ENCODE results near the gene E2F7. TPM values are rescaled to one million over a fixed set of nuclear protein-coding genes. Genes with fewer than 3 reads are reported as not detected.

E2F7 gene
- total and polyA plus RNA-seq, 2 of the 4 experiments (the other 2 are of a cell fraction), result 6.0 to 8.1 TPM

GRCh38 chr12:77107121-77107520 lies 41.8 kb upstream of the E2F7 start:
- Histone ChIP-seq H2AK5ac (ENCODE audit: low read depth, low read length) (no peak overlapping the region), H4K5ac (ENCODE audit: low read depth, low read length) (no peak overlapping the region), H2BK20ac (ENCODE audit: low read depth, low read length) (no peak overlapping the region), H3K27ac (ENCODE audit: insufficient read depth, low read length) (no peak overlapping the region), H3K9ac (ENCODE audit: low read depth, low read length) (no peak overlapping the region), H3K56ac (ENCODE audit: extremely low read depth, insufficient read depth, low read length) (no peak overlapping the region), H3K14ac (replicated peaks; ENCODE audit: low read depth, low read length) (no peak overlapping the region), H3K4me3 (ENCODE audit: insufficient read depth, low read depth, low read length) (no peak overlapping the region), H3K23ac (ENCODE audit: low read depth, low read length) (no peak overlapping the region), H2BK5ac (ENCODE audit: low read depth, low read length, poor library complexity, severe bottlenecking) (no peak overlapping the region), H4K8ac (ENCODE audit: low read depth in 2 of 2, low read length in 2 of 2) (no peak overlapping the region), H3K79me1 (ENCODE audit: low read depth in 1 of 2, low read length in 2 of 2) (no peaks in the 10 kb centered on the region; a peak in 1 of 4 replicates), H2AFZ (replicated peaks; ENCODE audit: low read length, poor library complexity) (no peak overlapping the region), H3K9me1 (ENCODE audit: insufficient read depth, low read length) (peaks cover 5% of the 10 kb centered on the region; the same call in 1 of the 2 replicates), H4K20me1 (ENCODE audit: insufficient read depth, low read length) (no peaks in the 10 kb centered on the region), H3K36me3 (ENCODE audit: control insufficient read depth, insufficient read depth, low read length) (no peaks in the 10 kb centered on the region), H2BK15ac (ENCODE audit: low read depth, low read length) (no peak overlapping the region), H3K18ac (ENCODE audit: low read depth, low read length) (no peak overlapping the region), H3K9me3 (ENCODE audit: control insufficient read depth, insufficient read depth, low read length) (0 out of 2 replicates have a peak, but pooled peaks cover 2% of the 10 kb centered on the region), H2BK120ac (ENCODE audit: low read depth, low read length) (no peak overlapping the region; the same call in 1 of the 2 replicates), H3K4me2 (ENCODE audit: low read depth, low read length) (no peak overlapping the region), H3K27me3 (ENCODE audit: control insufficient read depth, insufficient read depth, low read length) (no peaks in the 10 kb centered on the region), H2AK9ac (replicated peaks; ENCODE audit: low read depth, low read length, poor library complexity) (no peak overlapping the region), H3K4me1 (ENCODE audit: control insufficient read depth, insufficient read depth, low read length) (peaks cover 5% of the 10 kb centered on the region; the same call in 1 of the 2 replicates), H4K91ac (ENCODE audit: insufficient read depth, low read depth, low read length) (no peak overlapping the region), H3K4ac (ENCODE audit: low read depth, low read length) (no peak overlapping the region)
- intact Hi-C loops (cut with micrococcal nuclease) (no loop called here), in situ Hi-C loops (cut with MboI; ENCODE audit: low sequenced_read_pairs) (no loop called here), dilution Hi-C loops (cut with HindIII; ENCODE audit: low sequenced_read_pairs, unreplicated experiment) (no loop called here)
- POLR2A ChIA-PET (ENCODE audit: unreplicated experiment), result no interaction called here
- no TSS peak for BruUV-seq (replicated peaks)
- no peak for DNase-seq
- CTCF ChIA-PET, result no interaction called here
- no peak for TF ChIP-seq MAZ (IDR thresholded peaks at IDR 0.05; ENCODE audit: borderline replicate concordance, low read depth, low read length)
- TF ChIP-seq POLR2A (IDR thresholded peaks at IDR 0.05; ENCODE audit: low read depth, low read length), result no peak
- no peak for TF ChIP-seq BHLHE40 (IDR thresholded peaks at IDR 0.05; ENCODE audit: low read depth, low read length)
- no peak for TF ChIP-seq RFX5 (IDR thresholded peaks at IDR 0.05; ENCODE audit: low read depth, low read length)
- TF ChIP-seq CEBPB (IDR thresholded peaks at IDR 0.05; ENCODE audit: low read depth, low read length), result no peak
- TF ChIP-seq RCOR1 (IDR thresholded peaks at IDR 0.05; ENCODE audit: insufficient replicate concordance, low read length), result no peak
- no peak for TF ChIP-seq CHD1 (IDR thresholded peaks at IDR 0.05; ENCODE audit: low read depth, low read length)
- TF ChIP-seq CTCF (conservative IDR thresholded peaks at IDR 0.05; ENCODE audit: low read depth, low read length), result no peak
- no peak for TF ChIP-seq RAD21 (IDR thresholded peaks at IDR 0.05; ENCODE audit: low read length)
- no peak for TF ChIP-seq FOS (IDR thresholded peaks at IDR 0.05; ENCODE audit: low read depth, low read length)
- no peak for TF ChIP-seq NFE2L2 (IDR thresholded peaks at IDR 0.05; ENCODE audit: low read depth, low read length)
- TF ChIP-seq MAFK (IDR thresholded peaks at IDR 0.05; ENCODE audit: low read depth, low read length), result no peak
- no peak for TF ChIP-seq MXI1 (IDR thresholded peaks at IDR 0.05; ENCODE audit: borderline replicate concordance, low read depth, low read length)
- no peak for TF ChIP-seq ELK1 (IDR thresholded peaks at IDR 0.05; ENCODE audit: borderline replicate concordance, low read depth, low read length)
- no peak for ATAC-seq (ENCODE audit: low read depth)
- 89% methylated on average over 1 of the region's 2 CpGs; no CpG with 5 or more reads in 1 of the 2 experiments for WGBS, 2 experiments (ENCODE audit: extremely low coverage in 2 of 2, insufficient read length in 1 of 2)

Data from IMR-90 (cell line).